G401 (cell line): ENCODE data around the gene IRF2BP1. TPM values are rescaled to one million over a fixed set of nuclear protein-coding genes. Genes with fewer than 3 reads are reported as not detected.
A peak's percentile ranks its signal among the peaks of the same experiment; 100 is the strongest.

Experiments
- DNase-seq: peaks from one replicate; pipeline ENCODE4 v3.0.0-alpha.2; 2015; ENCODE audit warnings: low spot score
- in situ Hi-C: cut with HindIII; loops from 2 replicates; pipeline ENCODE4 v1.10.0; 2016; ENCODE audit warnings: low sequenced_read_pairs, mixed read lengths
- total RNA-seq: library from RNA; depleted of rRNA; stranded (reverse); fragments of >200 nt; shearing (Covaris generic); gene quantifications from 2 replicates; pipeline ENCODE4 v1.2.3, GENCODE V29; 2014; rRNA removed

IRF2BP1 gene
- total RNA-seq = 38.3 and 43.4 TPM in 2 replicates

GRCh38 chr19:45885556-45886426 lies at the start of gene IRF2BP1:
Gene IRF2BP1, minus strand, starts transcription at chr19:45886141. Its CDS starts 367 bp downstream, at chr19:45885774.
- in situ Hi-C loops = no loop called here

GRCh38 chr19:45935267-45935666 lies 49.3 kb upstream of the IRF2BP1 start:
- DNase-seq = no peak
- in situ Hi-C loops = no loop called here

More at GRCh38 chr19:45885556-45886426, at the start of gene IRF2BP1:
- DNase-seq = peak; percentile 93

GRCh38 chr19:45934551-45935230 lies 48.8 kb upstream of the IRF2BP1 start:
- DNase-seq = no peak
- in situ Hi-C loops = no loop called here

- DNase-seq = no peak
- in situ Hi-C loops = no loop called here
Measured at GRCh38 chr19:45933759-45934158, 47.8 kb upstream of the IRF2BP1 start.

GRCh38 chr19:45931055-45931454 lies 45.1 kb upstream of the IRF2BP1 start:
- no peak for DNase-seq
- in situ Hi-C loops = no loop called here

- no peak for DNase-seq
- in situ Hi-C loops = no loop called here
Measured at GRCh38 chr19:45929247-45929646, 43.3 kb upstream of the IRF2BP1 start.

- in situ Hi-C loops = no loop called here
Measured at GRCh38 chr19:45927565-45928261, 41.8 kb upstream of the IRF2BP1 start.

GRCh38 chr19:45924891-45925447 lies 39.0 kb upstream of the IRF2BP1 start:
- DNase-seq = no peak
- in situ Hi-C loops = no loop called here

More at GRCh38 chr19:45927565-45928261, 41.8 kb upstream of the IRF2BP1 start:
- DNase-seq = peak; percentile 92

GRCh38 chr19:45922281-45922680 lies 36.3 kb upstream of the IRF2BP1 start:
- in situ Hi-C loops = no loop called here
- peak; percentile 14 for DNase-seq

- no peak for DNase-seq
- in situ Hi-C loops = no loop called here
Measured at GRCh38 chr19:45920458-45920857, 34.5 kb upstream of the IRF2BP1 start.

- in situ Hi-C loops = no loop called here
- no peak for DNase-seq
Measured at GRCh38 chr19:45919678-45920077, 33.7 kb upstream of the IRF2BP1 start.

- no peak for DNase-seq
- in situ Hi-C loops = no loop called here
Measured at GRCh38 chr19:45918721-45919120, 32.8 kb upstream of the IRF2BP1 start.

- in situ Hi-C loops = no loop called here
- DNase-seq = no peak
Measured at GRCh38 chr19:45917421-45918091, 31.6 kb upstream of the IRF2BP1 start.

- in situ Hi-C loops = no loop called here
- DNase-seq = peak; percentile 26
Measured at GRCh38 chr19:45913874-45914830, 28.2 kb upstream of the IRF2BP1 start, which contains the start of gene NANOS2. Gene NANOS2, minus strand, starts transcription at chr19:45914778. Its CDS starts 85 bp downstream, at chr19:45914693.

- DNase-seq = no peak
- in situ Hi-C loops = no loop called here
Measured at GRCh38 chr19:45911291-45911690, 25.4 kb upstream of the IRF2BP1 start.

GRCh38 chr19:45908956-45909355 lies 23.0 kb upstream of the IRF2BP1 start:
- in situ Hi-C loops = no loop called here
- no peak for DNase-seq

- DNase-seq = no peak
- in situ Hi-C loops = no loop called here
Measured at GRCh38 chr19:45906221-45906620, 20.3 kb upstream of the IRF2BP1 start.

- DNase-seq = no peak
- in situ Hi-C loops = no loop called here
Measured at GRCh38 chr19:45905011-45905410, 19.1 kb upstream of the IRF2BP1 start.
